Suprapubic skin (tissue), 4 donors: Measurements from ENCODE around the gene RNF4.

ENCODE experiments used
- EP300 ChIP-seq: sonication (generic); formaldehyde crosslinking; IDR thresholded peaks from one replicate; pipeline ENCODE4 v1.6.1; 2017; ENCODE audit warnings: antibody characterized with exemption
- POLR2A ChIP-seq, 2 donors: fragments of 450-650 bp; IDR thresholded peaks; one replicate each; pipeline ENCODE4 v1.6.1; 2017; ENCODE audit warnings: antibody characterized with exemption in 2 of 2, mild to moderate bottlenecking in 2 of 2, moderate library complexity in 2 of 2
- POLR2AphosphoS5 ChIP-seq, 3 donors: sonication (generic); formaldehyde crosslinking; IDR thresholded peaks; one replicate each; pipeline ENCODE4 v1.6.1; 2017; ENCODE audit warnings: antibody characterized with exemption in 3 of 3
- TF ChIP-seq, protein P1 (sequence below), 2 donors: fragments of 200-600 bp in 1 of 2; fragments of 450-650 bp in 1 of 2; sonication (generic) in 1 of 2; IDR thresholded peaks; one replicate each; pipeline ENCODE4 v1.5.1; 2016 to 2019; ENCODE audit warnings: antibody characterized with exemption in 2 of 2, mild to moderate bottlenecking in 1 of 2, moderate library complexity in 1 of 2

DNA sequence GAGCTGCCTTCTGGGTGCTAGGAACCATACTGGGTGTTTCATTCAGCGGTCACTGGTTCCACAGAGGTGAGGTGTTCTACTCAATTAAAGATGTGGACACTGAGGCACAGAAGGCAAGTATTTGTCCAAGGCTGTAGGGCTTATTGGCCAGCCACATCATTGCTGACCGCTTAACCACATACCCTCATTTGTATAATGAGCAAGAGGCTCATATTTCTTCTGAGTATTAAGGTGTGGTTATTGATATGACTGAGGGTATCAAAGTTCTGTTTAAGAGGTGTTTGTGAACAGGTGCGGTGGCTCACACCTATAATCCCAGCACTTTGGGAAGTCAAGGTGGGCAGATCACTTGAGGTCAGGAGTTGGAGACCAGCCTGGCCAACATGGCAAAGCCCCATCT lies 14.3 kb downstream of the RNF4 start:
- TF ChIP-seq POLR2A (IDR thresholded peaks at IDR 0.05) = no peak
- TF ChIP-seq, protein P1, sequence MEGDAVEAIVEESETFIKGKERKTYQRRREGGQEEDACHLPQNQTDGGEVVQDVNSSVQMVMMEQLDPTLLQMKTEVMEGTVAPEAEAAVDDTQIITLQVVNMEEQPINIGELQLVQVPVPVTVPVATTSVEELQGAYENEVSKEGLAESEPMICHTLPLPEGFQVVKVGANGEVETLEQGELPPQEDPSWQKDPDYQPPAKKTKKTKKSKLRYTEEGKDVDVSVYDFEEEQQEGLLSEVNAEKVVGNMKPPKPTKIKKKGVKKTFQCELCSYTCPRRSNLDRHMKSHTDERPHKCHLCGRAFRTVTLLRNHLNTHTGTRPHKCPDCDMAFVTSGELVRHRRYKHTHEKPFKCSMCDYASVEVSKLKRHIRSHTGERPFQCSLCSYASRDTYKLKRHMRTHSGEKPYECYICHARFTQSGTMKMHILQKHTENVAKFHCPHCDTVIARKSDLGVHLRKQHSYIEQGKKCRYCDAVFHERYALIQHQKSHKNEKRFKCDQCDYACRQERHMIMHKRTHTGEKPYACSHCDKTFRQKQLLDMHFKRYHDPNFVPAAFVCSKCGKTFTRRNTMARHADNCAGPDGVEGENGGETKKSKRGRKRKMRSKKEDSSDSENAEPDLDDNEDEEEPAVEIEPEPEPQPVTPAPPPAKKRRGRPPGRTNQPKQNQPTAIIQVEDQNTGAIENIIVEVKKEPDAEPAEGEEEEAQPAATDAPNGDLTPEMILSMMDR (IDR thresholded peaks at IDR 0.05) = no peak
- no peak for TF ChIP-seq POLR2AphosphoS5 (IDR thresholded peaks at IDR 0.05)
- TF ChIP-seq EP300 = no peak
